Measurements from ENCODE around the gene CD38. TPM values are rescaled to one million over a fixed set of nuclear protein-coding genes. Genes with fewer than 3 reads are reported as not detected.

The CD38 gene
- total and polyA plus RNA-seq, 3 donors from 2014 or later: 0.68 to 2.2 (median 1.0) TPM

- no peaks in the 10 kb centered on the region for H3K9me3 ChIP-seq
- H3K4me1 ChIP-seq: peaks cover 7% of the 10 kb centered on the region
- H3K4me3 ChIP-seq: no peak overlapping the region
- intact Hi-C loops (cut with DNase I; ENCODE audit: low total_unique reads): no loop called here
- 89 to 94% methylated on average over 5 of the region's 5 CpGs for WGBS, 2 donors
- H3K27ac ChIP-seq: no peak overlapping the region
- no peaks in the 10 kb centered on the region for H3K27me3 ChIP-seq
- TF ChIP-seq POLR2A (IDR thresholded peaks at IDR 0.05) (no peak), CTCF (IDR thresholded peaks at IDR 0.05) (no peak)
- no peak for DNase-seq
- H3K36me3 ChIP-seq (ENCODE audit: low read depth, missing control alignments): no peaks in the 10 kb centered on the region
Observed at GRCh38 chr4:15776871-15777648, 1.1 kb upstream of the CD38 start.

- 61 to 63% methylated on average over 7 of the region's 7 CpGs for WGBS, 2 donors
- Histone ChIP-seq H3K9me3 (no peaks in the 10 kb centered on the region), H3K36me3 (ENCODE audit: low read depth, missing control alignments) (no peaks in the 10 kb centered on the region), H3K27ac (no peak overlapping the region), H3K4me1 (peaks cover 7% of the 10 kb centered on the region), H3K27me3 (no peaks in the 10 kb centered on the region), H3K4me3 (no peak overlapping the region)
- TF ChIP-seq POLR2A (IDR thresholded peaks at IDR 0.05) (no peak), CTCF (IDR thresholded peaks at IDR 0.05) (no peak)
- no peak for DNase-seq
- intact Hi-C loops (cut with DNase I; ENCODE audit: low total_unique reads): no loop called here
Observed at GRCh38 chr4:15777697-15778288, 335 bp upstream of the CD38 start.

GRCh38 chr4:15779306-15779705, 1.2 kb downstream of the CD38 start:
- TF ChIP-seq CTCF (IDR thresholded peaks at IDR 0.05) (peak in 2 of 3 experiments; percentile 7 to 25), POLR2A (IDR thresholded peaks at IDR 0.05) (no peak)
- DNase-seq: peak; percentile 65
- no peaks in the 10 kb centered on the region for H3K27me3 ChIP-seq
- H3K4me3 ChIP-seq: peak overlapping the region; percentile 40 to 63
- intact Hi-C loops (cut with DNase I; ENCODE audit: low total_unique reads): no loop called here
- no peaks in the 10 kb centered on the region for H3K9me3 ChIP-seq
- H3K4me1 ChIP-seq: peaks cover 7% of the 10 kb centered on the region
- no peak overlapping the region for H3K27ac ChIP-seq
- WGBS, 2 donors: 0 to 1% methylated on average over 14 of the region's 14 CpGs
- H3K36me3 ChIP-seq (ENCODE audit: low read depth, missing control alignments): no peaks in the 10 kb centered on the region

- H3K27ac ChIP-seq: no peak overlapping the region
- intact Hi-C loops (cut with DNase I; ENCODE audit: low total_unique reads): no loop called here
- H3K4me1 ChIP-seq: peaks cover 7% of the 10 kb centered on the region
- H3K27me3 ChIP-seq: no peaks in the 10 kb centered on the region
- TF ChIP-seq POLR2A (IDR thresholded peaks at IDR 0.05) (no peak), CTCF (IDR thresholded peaks at IDR 0.05) (no peak)
- WGBS, 2 donors: 56 to 77% methylated on average over 1 of the region's 1 CpG
- H3K36me3 ChIP-seq (ENCODE audit: low read depth, missing control alignments): no peaks in the 10 kb centered on the region
- peak overlapping the region in 1 of 2 donors; percentile 63 for H3K4me3 ChIP-seq
- no peaks in the 10 kb centered on the region for H3K9me3 ChIP-seq
- DNase-seq: no peak
Observed at GRCh38 chr4:15779809-15780208, 1.7 kb downstream of the CD38 start.
